A549 (cell line): ENCODE results near the gene NAA38. TPM values are rescaled to one million over a fixed set of nuclear protein-coding genes. Genes with fewer than 3 reads are reported as not detected.
"Not testable (repeated sequence)": the region's sequence is repeated elsewhere in the genome, so short reads cannot be mapped to it uniquely, and the experiment has no call there.

Experiments used
- ATAC-seq, 2 experiments: fragments of 200-7000 bp in 1 of 2; fragments of >200 bp in 1 of 2; cut with Nextera tagmentation in 1 of 2; cut with Tn5 transposase in 1 of 2; 3 replicates each; pipeline versions ENCODE4 v1.8.0 to v1.9.1; 2018 to 2020; ENCODE audit warnings: mild to moderate bottlenecking in 1 of 2, moderate library complexity in 1 of 2
- CTCF ChIA-PET: fragments of 300-600 bp; sonication (Branson Sonifier 250); formaldehyde crosslinking; extraction: SDS; loops from one replicate; lab custom pipeline; 2021; ENCODE audit warnings: antibody characterized with exemption, inconsistent platforms; lab: Yijun Ruan, JAX
- POLR2A ChIA-PET: fragments of 350-600 bp; formaldehyde crosslinking; extraction: SDS; loops from one replicate; lab custom pipeline; 2021; ENCODE audit warnings: antibody characterized with exemption, inconsistent platforms; lab: Yijun Ruan, JAX
- DNase-seq, 2 experiments: peaks; one replicate each; pipeline versions ENCODE4 v3.0.0 to v3.0.0-alpha.2; 2011 to 2016; ENCODE audit warnings: low read depth in 1 of 2, low spot score in 1 of 2
- FAIRE-seq: peaks from 2 replicates; lab custom pipeline; 2011; peaks lifted over from hg19 to GRCh38; lab: Jason Lieb, UNC
- H3K27ac ChIP-seq, 2 experiments: fragments of >200 bp; sonication (Bioruptor Twin); formaldehyde crosslinking; 3 replicates each; pipeline ENCODE4 v1.5.1; 2016 to 2017
- H3K4me1 ChIP-seq: fragments of >200 bp; sonication (Bioruptor Twin); formaldehyde crosslinking; 3 replicates; pipeline ENCODE4 v1.6.1; 2016
- H3K4me2 ChIP-seq: fragments of >200 bp; sonication (Bioruptor Twin); formaldehyde crosslinking; 3 replicates; pipeline ENCODE4 v1.6.1; 2016
- H3K4me3 ChIP-seq: fragments of >200 bp; sonication (Bioruptor Twin); formaldehyde crosslinking; 3 replicates; pipeline ENCODE4 v1.5.1; 2016
- H3K9me3 ChIP-seq: fragments of >200 bp; sonication (Bioruptor Twin); formaldehyde crosslinking; 3 replicates; pipeline ENCODE4 v1.6.1; 2016
- BHLHE40 ChIP-seq: IDR thresholded peaks from 2 replicates; pipeline ENCODE4 v1.6.1; 2012; ENCODE audit warnings: low read depth, low read length, inconsistent platforms
- CHD2 ChIP-seq: fragments of 150-350 bp; IDR thresholded peaks from 2 replicates; pipeline ENCODE4 v1.6.1; 2014; ENCODE audit warnings: low read length; ENCODE audit not compliant: partially characterized antibody
- CHD4 ChIP-seq: fragments of 200-600 bp; sonication (generic); IDR thresholded peaks from 2 replicates; pipeline ENCODE4 v1.6.1; 2016; ENCODE audit warnings: antibody characterized with exemption, mild to moderate bottlenecking, borderline replicate concordance
- EHMT2 ChIP-seq: fragments of 200-600 bp; sonication (generic); IDR thresholded peaks from 2 replicates; pipeline ENCODE4 v1.6.1; 2016; ENCODE audit warnings: antibody characterized with exemption, low read depth, mild to moderate bottlenecking, moderate library complexity
- EP300 ChIP-seq, 2 experiments: fragments of >200 bp; sonication (Bioruptor Twin); formaldehyde crosslinking; IDR thresholded peaks; 2 replicates in 1 of 2; 3 replicates in 1 of 2; pipeline ENCODE4 v1.6.1; 2016 to 2017
- FOSL2 ChIP-seq, 2 experiments: fragments of 450-650 bp in 1 of 2; fragments of >200 bp in 1 of 2; sonication (Bioruptor Twin) in 1 of 2; formaldehyde crosslinking; IDR thresholded peaks; 2 replicates each; pipeline versions ENCODE4 v1.5.0 to v1.6.1; 2016 to 2020; ENCODE audit warnings: mild to moderate bottlenecking in 1 of 2, moderate library complexity in 1 of 2
- FOXS1 ChIP-seq: fragments of 250-450 bp; sonication (Bioruptor Pico); IDR thresholded peaks from 2 replicates; pipeline ENCODE4 v1.5.0; 2020; ENCODE audit warnings: mild to moderate bottlenecking, moderate library complexity
- GATA3 ChIP-seq: IDR thresholded peaks from 2 replicates; pipeline ENCODE4 v1.6.1; 2012; ENCODE audit warnings: borderline replicate concordance
- HDAC2 ChIP-seq: fragments of 200-600 bp; sonication (generic); IDR thresholded peaks from 2 replicates; pipeline ENCODE4 v1.6.1; 2016
- HOXA7 ChIP-seq: fragments of 250-450 bp; sonication (Bioruptor Pico); IDR thresholded peaks from 2 replicates; pipeline ENCODE4 v1.5.0; 2020; ENCODE audit warnings: mild to moderate bottlenecking, moderate library complexity
- HOXB13 ChIP-seq: fragments of 250-450 bp; sonication (Bioruptor Pico); IDR thresholded peaks from 2 replicates; pipeline ENCODE4 v1.5.0; 2020; ENCODE audit warnings: low read depth, mild to moderate bottlenecking, moderate library complexity
- JUN ChIP-seq, 2 experiments: fragments of >200 bp; sonication (Bioruptor Twin); formaldehyde crosslinking; IDR thresholded peaks; 2 replicates in 1 of 2; 3 replicates in 1 of 2; pipeline ENCODE4 v1.6.1; 2016 to 2017
- JUNB ChIP-seq: fragments of >200 bp; sonication (Bioruptor Twin); formaldehyde crosslinking; IDR thresholded peaks from 2 replicates; pipeline ENCODE4 v1.6.1; 2016
- KDM1A ChIP-seq: fragments of 200-600 bp; sonication (generic); IDR thresholded peaks from 2 replicates; pipeline ENCODE4 v1.6.1; 2016; ENCODE audit warnings: low read depth, mild to moderate bottlenecking
- MYC ChIP-seq: IDR thresholded peaks from 2 replicates; pipeline ENCODE4 v1.6.1; 2012; ENCODE audit warnings: mild to moderate bottlenecking, inconsistent platforms, low read length, improper control_type of control experiment, borderline replicate concordance
- NFE2L2 ChIP-seq: fragments of 150-350 bp; conservative IDR thresholded peaks from 2 replicates; pipeline ENCODE4 v1.6.1; 2014; ENCODE audit warnings: low read length
- NPAS2 ChIP-seq: fragments of 250-450 bp; sonication (Bioruptor Pico); IDR thresholded peaks from 2 replicates; pipeline ENCODE4 v1.8.0; 2022; ENCODE audit warnings: mild to moderate bottlenecking, moderate library complexity, borderline replicate concordance
- NR3C1 ChIP-seq: fragments of >200 bp; sonication (Bioruptor Twin); formaldehyde crosslinking; IDR thresholded peaks from 3 replicates; pipeline ENCODE4 v1.6.1; 2017
- POLR2A ChIP-seq: IDR thresholded peaks from 2 replicates; pipeline ENCODE4 v1.6.1; 2012; ENCODE audit warnings: mild to moderate bottlenecking, low read length
- RFX5 ChIP-seq: fragments of 450-650 bp; IDR thresholded peaks from 2 replicates; pipeline ENCODE4 v1.7.1; 2014; ENCODE audit warnings: antibody characterized with exemption, mild to moderate bottlenecking, moderate library complexity
- RNF2 ChIP-seq: fragments of 200-600 bp; sonication (generic); IDR thresholded peaks from 2 replicates; pipeline ENCODE4 v1.6.1; 2016; ENCODE audit warnings: low read depth, mild to moderate bottlenecking, antibody characterized with exemption, moderate library complexity, borderline replicate concordance
- SMC3 ChIP-seq: fragments of >200 bp; sonication (Bioruptor Twin); formaldehyde crosslinking; IDR thresholded peaks from 3 replicates; pipeline ENCODE4 v1.6.1; 2018; ENCODE audit warnings: inconsistent platforms
- ZC3H11A ChIP-seq: fragments of 450-650 bp; IDR thresholded peaks from 2 replicates; pipeline ENCODE4 v1.6.1; 2014; ENCODE audit warnings: antibody characterized with exemption, mild to moderate bottlenecking
- ZNF302 ChIP-seq: fragments of 250-450 bp; sonication (Bioruptor Pico); IDR thresholded peaks from 2 replicates; pipeline ENCODE4 v1.9.0; 2021; ENCODE audit warnings: inconsistent platforms, mild to moderate bottlenecking, moderate library complexity
- WGBS: methylation state at CpG from one replicate; pipeline ENCODE4 v1.1.6; 2017; ENCODE audit errors: missing lambda C conversion rate; 5-methylcytosine and 5-hydroxymethylcytosine counted together
- polyA plus RNA-seq, 4 experiments: library from polyadenylated mRNA; depleted of rRNA in 3 of 4; stranded (reverse); fragments of >200 nt; fragmentation: RNase III in 1 of 4; extraction: RNeasy Plus Mini Kit Qiagen cat#74134 plus additional on column Dnase treatment in 1 of 4; gene quantifications; 2 replicates in 3 of 4; 3 replicates in 1 of 4; pipeline ENCODE4 v1.2.3, GENCODE V29; 2011 to 2017
- TF ChIP-seq, protein P1 (sequence below): fragments of >200 bp; sonication (Bioruptor Twin); formaldehyde crosslinking; IDR thresholded peaks from 3 replicates; pipeline ENCODE4 v1.6.1; 2016
- TF ChIP-seq, protein P2 (sequence below): fragments of 250-450 bp; sonication (Bioruptor Pico); IDR thresholded peaks from 2 replicates; pipeline ENCODE4 v1.5.0; 2021; ENCODE audit warnings: mild to moderate bottlenecking, moderate library complexity, borderline replicate concordance
- TF ChIP-seq, protein P3 (sequence below): fragments of 450-650 bp; IDR thresholded peaks from 2 replicates; pipeline ENCODE4 v1.6.1; 2014; ENCODE audit warnings: antibody characterized with exemption
- TF ChIP-seq, protein P4 (sequence below): IDR thresholded peaks from 2 replicates; pipeline ENCODE4 v1.6.1; 2012

NAA38 gene
- polyA plus RNA-seq, 2 of the 4 experiments (the other 2 are of a cell fraction) = 102 to 287 TPM

DNA sequence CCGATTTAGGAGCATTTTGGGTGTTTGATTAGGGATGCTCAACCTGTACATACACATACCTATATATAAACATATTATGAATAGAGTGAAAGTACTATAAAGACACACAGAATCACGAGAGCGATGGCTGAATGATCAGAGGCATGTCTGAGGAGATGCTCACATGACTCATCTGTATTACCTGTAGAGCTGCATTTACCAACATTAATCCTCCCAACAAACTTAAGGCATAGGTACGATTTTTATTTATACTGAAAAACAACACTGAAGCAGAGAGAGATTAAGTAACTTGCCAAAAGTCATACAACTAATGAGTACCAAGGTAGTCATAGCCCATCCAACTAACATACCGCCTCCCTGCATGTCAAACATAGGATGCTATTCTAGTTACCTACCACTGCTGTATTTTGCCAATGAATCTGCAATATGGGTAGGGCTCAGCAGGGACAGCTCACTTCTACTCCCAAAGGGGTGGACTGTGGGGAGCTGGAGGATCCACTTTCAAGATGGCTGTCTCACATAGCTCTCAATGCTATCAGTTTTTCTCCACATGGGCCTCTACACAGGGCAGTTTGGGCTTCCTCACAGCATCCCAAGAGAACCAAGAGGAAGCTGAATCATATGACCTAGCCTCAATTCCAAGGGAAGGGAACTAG is 7.8 kb upstream of the NAA38 start:
- no peak overlapping the region for H3K4me3 ChIP-seq
- ATAC-seq (peak in 1 of 2 experiments; percentile 28; a peak in 2 of 6 replicates), FAIRE-seq (no peak), DNase-seq (no peak)
- WGBS = 84% methylated on average over 5 of the region's 5 CpGs
- H3K4me1 ChIP-seq = peaks cover 7% of the 10 kb centered on the region; the same call in 1 of the 3 replicates
- H3K4me2 ChIP-seq = no peak overlapping the region
- no peak overlapping the region for H3K27ac ChIP-seq
- ChIA-PET CTCF (interaction anchor here (0.5 to 14.5 kb wide), 19 partner anchors 8 to 644 kb away, joined by 3 to 339 read pairs (median 10); partner anchors contain the start of genes ALOX15B, CHD3 and KDM6B), POLR2A (interaction anchor here (0.5 to 0.6 kb wide), 2 partner anchors 31 to 461 kb away, joined by 3 to 6 read pairs; partner anchors contain the start of gene TMEM256)
- TF ChIP-seq, protein P1, sequence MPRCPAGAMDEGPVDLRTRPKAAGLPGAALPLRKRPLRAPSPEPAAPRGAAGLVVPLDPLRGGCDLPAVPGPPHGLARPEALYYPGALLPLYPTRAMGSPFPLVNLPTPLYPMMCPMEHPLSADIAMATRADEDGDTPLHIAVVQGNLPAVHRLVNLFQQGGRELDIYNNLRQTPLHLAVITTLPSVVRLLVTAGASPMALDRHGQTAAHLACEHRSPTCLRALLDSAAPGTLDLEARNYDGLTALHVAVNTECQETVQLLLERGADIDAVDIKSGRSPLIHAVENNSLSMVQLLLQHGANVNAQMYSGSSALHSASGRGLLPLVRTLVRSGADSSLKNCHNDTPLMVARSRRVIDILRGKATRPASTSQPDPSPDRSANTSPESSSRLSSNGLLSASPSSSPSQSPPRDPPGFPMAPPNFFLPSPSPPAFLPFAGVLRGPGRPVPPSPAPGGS = no peak
- TF ChIP-seq SMC3 = no peak
- TF ChIP-seq KDM1A = no peak
- no peak for TF ChIP-seq ZNF302 (CRISPR knock-in tag)
- no peak for TF ChIP-seq BHLHE40
- TF ChIP-seq NFE2L2 = no peak
- no peak for TF ChIP-seq ZC3H11A
- no peak for TF ChIP-seq NR3C1
- no peak for TF ChIP-seq HOXB13 (CRISPR knock-in tag)
- TF ChIP-seq EHMT2 = no peak
- no peak for TF ChIP-seq EP300 (IDR thresholded peaks at IDR 0.05)
- TF ChIP-seq FOXS1 = no peak
- TF ChIP-seq, protein P2, sequence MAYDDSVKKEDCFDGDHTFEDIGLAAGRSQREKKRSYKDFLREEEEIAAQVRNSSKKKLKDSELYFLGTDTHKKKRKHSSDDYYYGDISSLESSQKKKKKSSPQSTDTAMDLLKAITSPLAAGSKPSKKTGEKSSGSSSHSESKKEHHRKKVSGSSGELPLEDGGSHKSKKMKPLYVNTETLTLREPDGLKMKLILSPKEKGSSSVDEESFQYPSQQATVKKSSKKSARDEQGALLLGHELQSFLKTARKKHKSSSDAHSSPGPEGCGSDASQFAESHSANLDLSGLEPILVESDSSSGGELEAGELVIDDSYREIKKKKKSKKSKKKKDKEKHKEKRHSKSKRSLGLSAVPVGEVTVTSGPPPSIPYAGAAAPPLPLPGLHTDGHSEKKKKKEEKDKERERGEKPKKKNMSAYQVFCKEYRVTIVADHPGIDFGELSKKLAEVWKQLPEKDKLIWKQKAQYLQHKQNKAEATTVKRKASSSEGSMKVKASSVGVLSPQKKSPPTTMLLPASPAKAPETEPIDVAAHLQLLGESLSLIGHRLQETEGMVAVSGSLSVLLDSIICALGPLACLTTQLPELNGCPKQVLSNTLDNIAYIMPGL = no peak
- TF ChIP-seq RFX5 = no peak
- H3K9me3 ChIP-seq = 0 out of 3 replicates have a peak, but pooled peaks cover 2% of the 10 kb centered on the region

DNA sequence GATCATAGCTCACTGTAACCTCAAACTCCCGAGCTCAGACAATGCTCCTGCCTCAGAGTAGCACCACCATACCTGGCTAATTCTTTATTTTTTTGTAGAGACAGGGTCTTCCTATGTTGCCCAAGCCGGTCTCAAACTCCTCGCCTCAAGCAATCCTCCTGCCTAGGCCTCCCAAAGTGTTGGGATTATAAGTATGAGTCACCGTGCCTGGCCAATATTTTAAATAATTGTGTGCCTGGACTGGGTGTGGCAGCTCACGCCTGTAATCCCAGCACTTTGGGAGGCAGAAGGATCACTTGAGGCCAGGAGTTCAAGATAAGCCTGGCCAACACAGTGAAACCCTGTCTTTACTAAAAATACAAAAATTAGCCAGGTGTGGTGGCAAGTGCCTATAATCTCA is 7.0 kb upstream of the NAA38 start:
- H3K4me2 ChIP-seq, H3K4me3 ChIP-seq, H3K27ac ChIP-seq, H3K9me3 ChIP-seq, ATAC-seq, H3K4me1 ChIP-seq, FAIRE-seq, DNase-seq: not testable (repeated sequence)
- 80% methylated on average over 5 of the region's 5 CpGs for whole genome bisulfite sequencing
- ChIA-PET CTCF (interaction anchor here (0.7 to 14.5 kb wide), 28 partner anchors 9 to 230 kb away, joined by 3 to 339 read pairs (median 6); partner anchors contain the start of genes ALOX15B, CHD3, CNTROB and KDM6B), POLR2A (interaction anchor here (0.6 kb wide), 2 partner anchors 11 to 461 kb away, joined by 3 read pairs; partner anchors contain the start of gene TMEM256)

DNA sequence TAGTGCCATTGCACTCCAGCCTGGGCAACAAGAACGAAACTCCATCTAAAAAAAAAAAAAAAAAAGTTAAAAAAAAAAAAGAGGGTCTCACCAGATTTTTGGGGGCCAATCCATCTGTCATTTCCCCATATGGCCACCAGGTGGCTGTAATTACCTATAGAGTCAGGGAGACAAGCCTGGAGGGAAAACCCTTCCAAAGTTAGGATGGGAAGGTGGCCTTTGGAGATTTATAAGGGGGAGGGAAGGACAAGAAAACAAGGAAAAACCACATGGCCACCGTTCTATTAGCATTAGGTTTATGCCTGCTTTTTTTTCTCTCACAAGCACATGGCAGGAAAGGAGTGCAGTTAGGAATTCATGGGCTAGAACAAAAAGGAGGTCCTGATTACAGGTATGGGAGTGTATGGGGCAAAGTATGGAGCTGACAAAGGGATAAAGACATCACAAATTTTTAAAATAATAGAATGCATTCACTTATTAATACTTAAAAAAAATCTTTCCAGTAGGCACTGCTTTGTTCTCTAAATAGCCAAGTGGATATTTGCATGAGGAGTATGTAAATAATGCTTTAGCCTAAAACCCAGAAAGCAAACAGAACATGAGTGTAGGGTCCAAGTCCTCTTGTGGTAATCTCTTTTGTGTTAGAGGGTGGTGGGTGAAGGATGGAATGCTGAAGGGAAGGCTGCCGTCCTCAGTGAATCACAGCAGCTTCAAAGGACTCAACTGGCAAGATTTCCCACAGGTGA is 5.5 kb upstream of the NAA38 start:
- Histone ChIP-seq H3K4me3 (no peak overlapping the region), H3K4me2 (no peak overlapping the region), H3K27ac (no peak overlapping the region), H3K9me3 (0 out of 3 replicates have a peak, but pooled peaks cover 2% of the 10 kb centered on the region), H3K4me1 (peaks cover 15% of the 10 kb centered on the region)
- WGBS = 25% methylated on average over 3 of the region's 3 CpGs
- POLR2A ChIA-PET = no interaction called here
- no peak for FAIRE-seq
- peak; percentile 65 to 66 for DNase-seq
- no peak for ATAC-seq
- CTCF ChIA-PET = interaction anchor here (0.5 to 14.5 kb wide), 52 partner anchors 11 to 451 kb away, joined by 3 to 339 read pairs (median 5); partner anchors contain the start of genes ALOX15B, CHD3, CNTROB and KDM6B
- no peak for TF ChIP-seq GATA3
- no peak for TF ChIP-seq RNF2
- TF ChIP-seq HDAC2 = no peak
- no peak for TF ChIP-seq NPAS2 (CRISPR knock-in tag)
- TF ChIP-seq POLR2A = no peak
- no peak for TF ChIP-seq EHMT2
- TF ChIP-seq, protein P3, sequence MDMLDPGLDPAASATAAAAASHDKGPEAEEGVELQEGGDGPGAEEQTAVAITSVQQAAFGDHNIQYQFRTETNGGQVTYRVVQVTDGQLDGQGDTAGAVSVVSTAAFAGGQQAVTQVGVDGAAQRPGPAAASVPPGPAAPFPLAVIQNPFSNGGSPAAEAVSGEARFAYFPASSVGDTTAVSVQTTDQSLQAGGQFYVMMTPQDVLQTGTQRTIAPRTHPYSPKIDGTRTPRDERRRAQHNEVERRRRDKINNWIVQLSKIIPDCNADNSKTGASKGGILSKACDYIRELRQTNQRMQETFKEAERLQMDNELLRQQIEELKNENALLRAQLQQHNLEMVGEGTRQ = no peak
- TF ChIP-seq HOXA7 = no peak
- TF ChIP-seq CHD2 = no peak
- TF ChIP-seq FOSL2 (IDR thresholded peaks at IDR 0.05) = no peak
- no peak for TF ChIP-seq FOSL2 (CRISPR knock-in tag; IDR thresholded peaks at IDR 0.05)
- TF ChIP-seq MYC = no peak
- no peak for TF ChIP-seq CHD4
- no peak for TF ChIP-seq JUNB
- TF ChIP-seq JUN (IDR thresholded peaks at IDR 0.05) = no peak
- TF ChIP-seq, protein P4, sequence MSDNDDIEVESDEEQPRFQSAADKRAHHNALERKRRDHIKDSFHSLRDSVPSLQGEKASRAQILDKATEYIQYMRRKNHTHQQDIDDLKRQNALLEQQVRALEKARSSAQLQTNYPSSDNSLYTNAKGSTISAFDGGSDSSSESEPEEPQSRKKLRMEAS = 0 out of 2 replicates have a peak, but pooled peaks have one; percentile 24
- TF ChIP-seq, protein P1 = no peak
